OCI-LY1 (cell line): Measurements from ENCODE around the gene OASL.

Source experiments
- H2AFZ ChIP-seq: fragments of 200-600 bp; sonication (generic), shearing (Covaris generic); 2 replicates; pipeline ENCODE4 v1.6.0; 2014; ENCODE audit warnings: antibody characterized with exemption, mild to moderate bottlenecking, low read length
- H3F3A ChIP-seq: fragments of 200-600 bp; sonication (generic), shearing (Covaris generic); 2 replicates; pipeline ENCODE4 v1.6.0; 2014; ENCODE audit warnings: mild to moderate bottlenecking, antibody characterized with exemption, low read length, moderate library complexity; ENCODE audit not compliant: insufficient read depth
- H3K27ac ChIP-seq: fragments of 200-600 bp; sonication (generic); 2 replicates; pipeline ENCODE4 v1.5.1; 2014; ENCODE audit warnings: low read length, mixed run types, mild to moderate bottlenecking, low read depth; ENCODE audit not compliant: poor library complexity, severe bottlenecking
- H3K27me3 ChIP-seq: fragments of 200-600 bp; sonication (generic); 2 replicates; pipeline ENCODE4 v1.6.0; 2014; ENCODE audit warnings: antibody characterized with exemption, mild to moderate bottlenecking, low read length, moderate library complexity; ENCODE audit not compliant: insufficient read depth
- H3K36me3 ChIP-seq: fragments of 200-600 bp; sonication (generic); 2 replicates; pipeline ENCODE4 v1.6.1; 2014; ENCODE audit warnings: mild to moderate bottlenecking, antibody characterized with exemption, low read length, moderate library complexity, mixed read lengths; ENCODE audit not compliant: insufficient read depth
- H3K4me1 ChIP-seq: fragments of 200-600 bp; sonication (generic); 2 replicates; pipeline ENCODE4 v1.5.1; 2014; ENCODE audit warnings: mild to moderate bottlenecking, low read length, moderate library complexity; ENCODE audit not compliant: insufficient read depth, severe bottlenecking
- H3K4me2 ChIP-seq: fragments of 200-600 bp; sonication (generic), shearing (Covaris generic); 2 replicates; pipeline ENCODE4 v1.6.1; 2014; ENCODE audit warnings: low read length
- H3K4me3 ChIP-seq: fragments of 200-600 bp; sonication (generic); 2 replicates; pipeline ENCODE4 v1.5.1; 2014; ENCODE audit warnings: low read length, low read depth, mild to moderate bottlenecking, mixed read lengths; ENCODE audit not compliant: poor library complexity, severe bottlenecking
- H3K79me2 ChIP-seq: fragments of 200-600 bp; shearing (Covaris generic); 2 replicates; pipeline ENCODE4 v1.6.1; 2016; ENCODE audit warnings: mixed run types, low read length, mixed read lengths; ENCODE audit not compliant: insufficient read depth
- H3K9ac ChIP-seq: fragments of 200-600 bp; sonication (generic), shearing (Covaris generic); 2 replicates; pipeline ENCODE4 v1.6.1; 2014; ENCODE audit warnings: mild to moderate bottlenecking, low read length, mixed read lengths
- H3K9me2 ChIP-seq: fragments of 200-600 bp; sonication (generic), shearing (Covaris generic); 2 replicates; pipeline ENCODE4 v1.6.1; 2014; ENCODE audit warnings: low read depth, mild to moderate bottlenecking, low read length, mixed read lengths
- H3K9me3 ChIP-seq: fragments of 200-600 bp; shearing (Covaris generic); 2 replicates; pipeline ENCODE4 v1.6.1; 2014; ENCODE audit warnings: low read length, mixed read lengths
- H4K20me1 ChIP-seq: fragments of 200-600 bp; sonication (generic), shearing (Covaris generic); 2 replicates; pipeline ENCODE4 v1.6.0; 2016; ENCODE audit warnings: mild to moderate bottlenecking, low read length; ENCODE audit not compliant: insufficient read depth
- CTCF ChIP-seq: fragments of 200-600 bp; sonication (generic), shearing (Covaris generic); IDR thresholded peaks from 2 replicates; pipeline ENCODE4 v1.5.1; 2017; ENCODE audit warnings: mild to moderate bottlenecking, antibody characterized with exemption, low read length, moderate library complexity, mixed read lengths
- EZH2 ChIP-seq: fragments of 200-600 bp; sonication (generic), shearing (Covaris generic); IDR thresholded peaks from 2 replicates; pipeline ENCODE4 v1.8.0; 2017; ENCODE audit warnings: borderline replicate concordance, mixed run types, mild to moderate bottlenecking, antibody characterized with exemption, low read length, moderate library complexity, mixed read lengths

The OASL gene

GRCh38 chr12:121086781-121087295 is 47.8 kb upstream of the OASL start:
- no peak for TF ChIP-seq CTCF
- no peak for TF ChIP-seq EZH2
- no peaks in the 10 kb centered on the region for H3K9me3 ChIP-seq
- H3K4me3 ChIP-seq, result no peak overlapping the region
- no peaks in the 10 kb centered on the region for H3K36me3 ChIP-seq
- no peaks in the 10 kb centered on the region for H3F3A ChIP-seq
- H2AFZ ChIP-seq, result no peak overlapping the region
- H3K4me1 ChIP-seq, result no peaks in the 10 kb centered on the region
- H3K27me3 ChIP-seq, result no peaks in the 10 kb centered on the region
- no peak overlapping the region for H3K9ac ChIP-seq
- H3K9me2 ChIP-seq, result no peaks in the 10 kb centered on the region
- H3K79me2 ChIP-seq, result no peaks in the 10 kb centered on the region
- no peak overlapping the region for H3K27ac ChIP-seq
- H3K4me2 ChIP-seq, result no peak overlapping the region
- no peaks in the 10 kb centered on the region for H4K20me1 ChIP-seq

GRCh38 chr12:121085506-121086353 is 46.7 kb upstream of the OASL start:
- TF ChIP-seq CTCF (no peak), EZH2 (no peak)
- no peaks in the 10 kb centered on the region for H3K79me2 ChIP-seq
- H4K20me1 ChIP-seq, result no peaks in the 10 kb centered on the region
- no peaks in the 10 kb centered on the region for H3K9me3 ChIP-seq
- H3K4me1 ChIP-seq, result no peaks in the 10 kb centered on the region
- no peak overlapping the region for H3K27ac ChIP-seq
- H3F3A ChIP-seq, result no peaks in the 10 kb centered on the region
- H2AFZ ChIP-seq, result no peak overlapping the region
- no peaks in the 10 kb centered on the region for H3K36me3 ChIP-seq
- no peak overlapping the region for H3K9ac ChIP-seq
- no peaks in the 10 kb centered on the region for H3K9me2 ChIP-seq
- no peak overlapping the region for H3K4me2 ChIP-seq
- H3K4me3 ChIP-seq, result no peak overlapping the region
- no peaks in the 10 kb centered on the region for H3K27me3 ChIP-seq

- Histone ChIP-seq H3F3A (no peaks in the 10 kb centered on the region), H3K27me3 (no peaks in the 10 kb centered on the region), H3K9me2 (no peaks in the 10 kb centered on the region), H2AFZ (no peak overlapping the region), H3K79me2 (no peaks in the 10 kb centered on the region), H3K9ac (no peak overlapping the region), H4K20me1 (no peaks in the 10 kb centered on the region), H3K4me3 (no peak overlapping the region), H3K4me1 (no peaks in the 10 kb centered on the region), H3K27ac (no peak overlapping the region), H3K36me3 (no peaks in the 10 kb centered on the region), H3K4me2 (no peak overlapping the region), H3K9me3 (no peaks in the 10 kb centered on the region)
- TF ChIP-seq CTCF, result no peak
- TF ChIP-seq EZH2, result no peak
Measured at GRCh38 chr12:121085069-121085468, 46.0 kb upstream of the OASL start.
